ENCODE data around the gene SMAD6.

The SMAD6 gene

GRCh38 chr15:66738595-66738994, 36.6 kb downstream of the SMAD6 start:
- DNase-seq, result no peak

GRCh38 chr15:66739287-66739686, 37.3 kb downstream of the SMAD6 start:
- no peak for DNase-seq

GRCh38 chr15:66740802-66741201, 38.8 kb downstream of the SMAD6 start:
- no peak for DNase-seq

- DNase-seq, result no peak
Observed at GRCh38 chr15:66741646-66742045, 39.6 kb downstream of the SMAD6 start.

GRCh38 chr15:66742286-66742685, 40.2 kb downstream of the SMAD6 start:
- no peak for DNase-seq

GRCh38 chr15:66743204-66743603, 41.2 kb downstream of the SMAD6 start:
- no peak for DNase-seq

- DNase-seq, result no peak
Observed at GRCh38 chr15:66743703-66744536, 41.9 kb downstream of the SMAD6 start.

- DNase-seq, result no peak
Observed at GRCh38 chr15:66744610-66745279, 42.7 kb downstream of the SMAD6 start.

GRCh38 chr15:66745530-66746230, 43.6 kb downstream of the SMAD6 start:
- no peak for DNase-seq

- DNase-seq, result no peak
Observed at GRCh38 chr15:66746231-66746605, 44.2 kb downstream of the SMAD6 start.

GRCh38 chr15:66747223-66747622, 45.2 kb downstream of the SMAD6 start:
- no peak for DNase-seq

- DNase-seq, result no peak
Observed at GRCh38 chr15:66747886-66748707, 46.1 kb downstream of the SMAD6 start.

- no peak for DNase-seq
Observed at GRCh38 chr15:66748708-66749035, 46.6 kb downstream of the SMAD6 start.

GRCh38 chr15:66749841-66750575, 48.0 kb downstream of the SMAD6 start:
- no peak for DNase-seq

- no peak for DNase-seq
Observed at GRCh38 chr15:66750609-66751008, 48.6 kb downstream of the SMAD6 start.

GRCh38 chr15:66751579-66751978, 49.5 kb downstream of the SMAD6 start:
- no peak for DNase-seq

- DNase-seq, result no peak
Observed at GRCh38 chr15:66752078-66752477, 50.0 kb downstream of the SMAD6 start.

GRCh38 chr15:66753687-66754377, 51.8 kb downstream of the SMAD6 start:
- no peak for DNase-seq

- DNase-seq, result no peak
Observed at GRCh38 chr15:66754789-66755188, 52.8 kb downstream of the SMAD6 start.

- no peak for DNase-seq
Observed at GRCh38 chr15:66755298-66756068, 53.4 kb downstream of the SMAD6 start.
